GM12878 (cell line): ENCODE results near the gene ZNF142. TPM values are rescaled to one million over a fixed set of nuclear protein-coding genes. Genes with fewer than 3 reads are reported as not detected.

Source experiments
- ATF3 ChIP-seq: IDR thresholded peaks from 2 replicates; pipeline ENCODE4 v1.6.1; 2011; ENCODE audit warnings: low read depth, mild to moderate bottlenecking, low read length, moderate library complexity, borderline replicate concordance; ENCODE audit errors: extremely low read depth
- ATF7 ChIP-seq: fragments of 450-650 bp; IDR thresholded peaks from 2 replicates; pipeline ENCODE4 v1.6.1; 2016; ENCODE audit warnings: low read depth, mild to moderate bottlenecking
- BHLHE40 ChIP-seq, 2 experiments: fragments of 450-650 bp in 1 of 2; IDR thresholded peaks; 2 replicates each; pipeline ENCODE4 v1.6.1; 2011 to 2017; ENCODE audit warnings: low read depth in 2 of 2, borderline replicate concordance in 1 of 2, improper control_type of control experiment in 1 of 2, low read length in 1 of 2, mild to moderate bottlenecking in 1 of 2
- CHD4 ChIP-seq: fragments of 200-600 bp; sonication (generic); IDR thresholded peaks from 2 replicates; pipeline ENCODE4 v1.6.1; 2016; ENCODE audit warnings: mild to moderate bottlenecking
- CREM ChIP-seq: IDR thresholded peaks from 2 replicates; pipeline ENCODE4 v1.6.1; 2014; ENCODE audit warnings: antibody characterized with exemption, low read depth
- CTCF ChIP-seq, 3 experiments: IDR thresholded peaks in 2 of 3; conservative IDR thresholded peaks in 1 of 3; 2 replicates each; pipeline ENCODE4 v1.5.1; 2011; ENCODE audit warnings: low read depth in 3 of 3, low read length in 3 of 3, mild to moderate bottlenecking in 3 of 3, control low read depth in 2 of 3, moderate library complexity in 2 of 3, inconsistent platforms in 1 of 3, mixed read lengths in 1 of 3; ENCODE audit not compliant: control insufficient read depth in 2 of 3, insufficient read depth in 1 of 3; ENCODE audit errors: extremely low read depth in 1 of 3
- EED ChIP-seq: sonication (generic); IDR thresholded peaks from 2 replicates; pipeline ENCODE4 v1.6.1; 2016; ENCODE audit warnings: antibody characterized with exemption, low read depth
- ELK1 ChIP-seq: IDR thresholded peaks from 2 replicates; pipeline ENCODE4 v1.6.1; 2012; ENCODE audit warnings: low read depth, low read length, improper control_type of control experiment
- EP300 ChIP-seq, 2 experiments: fragments of 150-350 bp in 1 of 2; IDR thresholded peaks; 2 replicates each; pipeline ENCODE4 v1.6.1; 2011 to 2012; ENCODE audit warnings: low read depth in 2 of 2, low read length in 2 of 2, borderline replicate concordance in 1 of 2, improper control_type of control experiment in 1 of 2, inconsistent platforms in 1 of 2; ENCODE audit not compliant: control insufficient read depth in 1 of 2
- HCFC1 ChIP-seq: fragments of 150-350 bp; IDR thresholded peaks from 2 replicates; pipeline ENCODE4 v1.6.1; 2014; ENCODE audit warnings: low read length
- JUNB ChIP-seq: IDR thresholded peaks from 2 replicates; pipeline ENCODE4 v1.6.1; 2016; ENCODE audit warnings: antibody characterized with exemption, mild to moderate bottlenecking
- KLF5 ChIP-seq: fragments of 450-650 bp; IDR thresholded peaks from 2 replicates; pipeline ENCODE4 v1.6.1; 2014; ENCODE audit warnings: mild to moderate bottlenecking; ENCODE audit not compliant: partially characterized antibody
- MTA3 ChIP-seq: IDR thresholded peaks from 2 replicates; pipeline ENCODE4 v1.6.1; 2012; ENCODE audit warnings: low read length, inconsistent platforms, borderline replicate concordance
- NFIC ChIP-seq: IDR thresholded peaks from 2 replicates; pipeline ENCODE4 v1.6.1; 2012; ENCODE audit warnings: low read depth, mild to moderate bottlenecking, inconsistent platforms, low read length, moderate library complexity
- NFXL1 ChIP-seq: fragments of 450-650 bp; IDR thresholded peaks from 2 replicates; pipeline ENCODE4 v1.6.1; 2017; ENCODE audit warnings: antibody characterized with exemption, mild to moderate bottlenecking, borderline replicate concordance
- POLR2A ChIP-seq: IDR thresholded peaks from 2 replicates; pipeline ENCODE4 v1.6.1; 2011; ENCODE audit warnings: low read depth, mild to moderate bottlenecking, low read length
- POU2F2 ChIP-seq: IDR thresholded peaks from 3 replicates; pipeline ENCODE4 v1.6.1; 2011; ENCODE audit warnings: low read depth, mild to moderate bottlenecking, low read length, borderline replicate concordance
- SMAD5 ChIP-seq: IDR thresholded peaks from 2 replicates; pipeline ENCODE4 v1.6.1; 2016; ENCODE audit warnings: antibody characterized with exemption, low read depth
- SP1 ChIP-seq: IDR thresholded peaks from one replicate; pipeline ENCODE4 v1.6.1; 2011; ENCODE audit warnings: low read depth, low read length
- TARDBP ChIP-seq: IDR thresholded peaks from 2 replicates; pipeline ENCODE4 v1.6.1; 2016; ENCODE audit warnings: borderline replicate concordance
- polyA plus RNA-seq, 11 experiments: library from polyadenylated mRNA; depleted of rRNA in 4 of 11; unstranded in 6 of 11; stranded (reverse) in 5 of 11; fragments of >200 nt; fragmentation: Nextera tagmentation in 4 of 11; fragmentation: Illumina TruSeq in 1 of 11; extraction: Ambion mirVana in 4 of 11; extraction: Trizol in 1 of 11; gene quantifications; 1 replicate in 1 of 11; 2 replicates in 10 of 11; pipeline versions ENCODE4 v1.2.1 to v1.2.3, GENCODE V29; 2011 to 2016; ENCODE audit warnings: inconsistent platforms in 2 of 11, missing spikeins in 2 of 11, low read depth in 1 of 11
- total RNA-seq, 4 experiments: library from RNA; depleted of rRNA in 3 of 4; stranded (reverse); fragments of >200 nt in 3 of 4; fragmentation: Illumina TruSeq in 1 of 4; extraction: Trizol in 1 of 4; gene quantifications; 2 replicates each; pipeline versions ENCODE4 v1.2.1 to v1.2.3, GENCODE V29; 2013 to 2021
- TF ChIP-seq, protein P1 (sequence below): IDR thresholded peaks from 2 replicates; pipeline ENCODE4 v1.6.1; 2011; ENCODE audit warnings: borderline replicate concordance, low read depth, mild to moderate bottlenecking, moderate library complexity, low read length; ENCODE audit not compliant: insufficient read depth, poor library complexity, severe bottlenecking
- TF ChIP-seq, protein P2 (sequence below): fragments of 450-650 bp; IDR thresholded peaks from 2 replicates; pipeline ENCODE4 v1.6.1; 2017; ENCODE audit warnings: borderline replicate concordance

Gene ZNF142
- total and polyA plus RNA-seq, 10 of the 15 experiments (the other 5 are each of a cell fraction or from before 2014, with no cell fraction given) = 1.3 to 40.9 (median 15.0) TPM

DNA sequence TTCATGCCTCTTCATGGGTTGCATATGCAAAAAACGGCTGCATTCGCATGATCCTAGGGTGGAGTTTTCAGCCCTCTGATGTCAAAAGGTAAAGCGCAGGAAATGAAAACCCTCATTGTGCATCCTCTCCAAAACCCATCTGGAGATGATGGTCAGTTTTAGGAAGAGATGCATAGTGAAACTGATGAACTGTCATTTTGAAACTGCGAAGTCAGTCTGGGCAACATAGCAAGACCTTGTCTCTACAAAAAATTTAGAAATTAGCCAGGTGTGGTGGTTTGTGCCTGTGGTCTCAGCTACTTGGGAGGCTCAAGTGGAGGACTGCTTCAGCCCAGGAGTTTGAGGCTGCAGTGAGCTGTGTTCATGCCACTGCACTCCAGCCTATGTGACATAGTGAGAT is 48.7 kb upstream of the ZNF142 start (continued):
- peak; percentile 49; the same call in 1 of the 2 replicates for TF ChIP-seq MTA3
- no peak for TF ChIP-seq EP300 (IDR thresholded peaks at IDR 0.05; ENCODE audit: borderline replicate concordance in 1 of 2, control insufficient read depth in 1 of 2, low read depth in 2 of 2, low read length in 2 of 2)
- peak; percentile 61 for TF ChIP-seq NFIC
- no peak for TF ChIP-seq TARDBP
- TF ChIP-seq POLR2A = no peak
- no peak for TF ChIP-seq ELK1
- no peak for TF ChIP-seq CTCF (IDR thresholded peaks at IDR 0.05 in 2 of 3, conservative IDR thresholded peaks at IDR 0.05 in 1 of 3; ENCODE audit: control insufficient read depth in 2 of 3, extremely low read depth in 1 of 3, insufficient read depth in 1 of 3, low read depth in 3 of 3, low read length in 3 of 3)
- no peak for TF ChIP-seq SMAD5
- no peak for TF ChIP-seq CHD4
- peak; percentile 51; the same call in 1 of the 2 replicates for TF ChIP-seq CREM
- peak; percentile 92 for TF ChIP-seq JUNB
- no peak for TF ChIP-seq HCFC1
- no peak for TF ChIP-seq NFXL1
- TF ChIP-seq ATF7 = no peak
- no peak for TF ChIP-seq POU2F2
- TF ChIP-seq, protein P1, sequence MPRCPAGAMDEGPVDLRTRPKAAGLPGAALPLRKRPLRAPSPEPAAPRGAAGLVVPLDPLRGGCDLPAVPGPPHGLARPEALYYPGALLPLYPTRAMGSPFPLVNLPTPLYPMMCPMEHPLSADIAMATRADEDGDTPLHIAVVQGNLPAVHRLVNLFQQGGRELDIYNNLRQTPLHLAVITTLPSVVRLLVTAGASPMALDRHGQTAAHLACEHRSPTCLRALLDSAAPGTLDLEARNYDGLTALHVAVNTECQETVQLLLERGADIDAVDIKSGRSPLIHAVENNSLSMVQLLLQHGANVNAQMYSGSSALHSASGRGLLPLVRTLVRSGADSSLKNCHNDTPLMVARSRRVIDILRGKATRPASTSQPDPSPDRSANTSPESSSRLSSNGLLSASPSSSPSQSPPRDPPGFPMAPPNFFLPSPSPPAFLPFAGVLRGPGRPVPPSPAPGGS = no peak
- TF ChIP-seq, protein P2, sequence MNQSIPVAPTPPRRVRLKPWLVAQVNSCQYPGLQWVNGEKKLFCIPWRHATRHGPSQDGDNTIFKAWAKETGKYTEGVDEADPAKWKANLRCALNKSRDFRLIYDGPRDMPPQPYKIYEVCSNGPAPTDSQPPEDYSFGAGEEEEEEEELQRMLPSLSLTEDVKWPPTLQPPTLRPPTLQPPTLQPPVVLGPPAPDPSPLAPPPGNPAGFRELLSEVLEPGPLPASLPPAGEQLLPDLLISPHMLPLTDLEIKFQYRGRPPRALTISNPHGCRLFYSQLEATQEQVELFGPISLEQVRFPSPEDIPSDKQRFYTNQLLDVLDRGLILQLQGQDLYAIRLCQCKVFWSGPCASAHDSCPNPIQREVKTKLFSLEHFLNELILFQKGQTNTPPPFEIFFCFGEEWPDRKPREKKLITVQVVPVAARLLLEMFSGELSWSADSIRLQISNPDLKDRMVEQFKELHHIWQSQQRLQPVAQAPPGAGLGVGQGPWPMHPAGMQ = no peak
- no peak for TF ChIP-seq SP1
- TF ChIP-seq KLF5 = no peak
- TF ChIP-seq ATF3 = no peak
- peak; percentile 67 for TF ChIP-seq EED
- no peak for TF ChIP-seq BHLHE40 (IDR thresholded peaks at IDR 0.05; ENCODE audit: borderline replicate concordance in 1 of 2, low read depth in 2 of 2, low read length in 1 of 2)
